ENCODE data around the gene NFYA.

- no peak for TF ChIP-seq EZH2 (IDR thresholded peaks at IDR 0.05)
- no peak for TF ChIP-seq POLR2AphosphoS5 (IDR thresholded peaks at IDR 0.05; ENCODE audit: borderline replicate concordance, low read depth, low read length)
Observed at GRCh38 chr6:41049955-41050354, 22.8 kb upstream of the NFYA start.
